ENCODE measurements around the gene PELI1.
"Not testable (repeated sequence)": the region's sequence is repeated elsewhere in the genome, so short reads cannot be mapped to it uniquely, and the experiment has no call there.

PELI1 gene

GRCh38 chr2:64090264-64090663, 54.0 kb downstream of the PELI1 start:
- no peak for TF ChIP-seq CTCF (IDR thresholded peaks at IDR 0.05; ENCODE audit: low read depth, low read length, missing control alignments)
- in situ Hi-C loops (cut with HindIII; ENCODE audit: low pct_ligation_motif_present, low sequenced_read_pairs), result no loop called here
- Histone ChIP-seq H3K27ac (no peak overlapping the region), H3K4me3 (ENCODE audit: low read depth, low read length) (no peak overlapping the region), H3K27me3 (replicated peaks) (no peaks in the 10 kb centered on the region), H3K36me3 (replicated peaks) (no peaks in the 10 kb centered on the region)
- no peak for DNase-seq

DNA sequence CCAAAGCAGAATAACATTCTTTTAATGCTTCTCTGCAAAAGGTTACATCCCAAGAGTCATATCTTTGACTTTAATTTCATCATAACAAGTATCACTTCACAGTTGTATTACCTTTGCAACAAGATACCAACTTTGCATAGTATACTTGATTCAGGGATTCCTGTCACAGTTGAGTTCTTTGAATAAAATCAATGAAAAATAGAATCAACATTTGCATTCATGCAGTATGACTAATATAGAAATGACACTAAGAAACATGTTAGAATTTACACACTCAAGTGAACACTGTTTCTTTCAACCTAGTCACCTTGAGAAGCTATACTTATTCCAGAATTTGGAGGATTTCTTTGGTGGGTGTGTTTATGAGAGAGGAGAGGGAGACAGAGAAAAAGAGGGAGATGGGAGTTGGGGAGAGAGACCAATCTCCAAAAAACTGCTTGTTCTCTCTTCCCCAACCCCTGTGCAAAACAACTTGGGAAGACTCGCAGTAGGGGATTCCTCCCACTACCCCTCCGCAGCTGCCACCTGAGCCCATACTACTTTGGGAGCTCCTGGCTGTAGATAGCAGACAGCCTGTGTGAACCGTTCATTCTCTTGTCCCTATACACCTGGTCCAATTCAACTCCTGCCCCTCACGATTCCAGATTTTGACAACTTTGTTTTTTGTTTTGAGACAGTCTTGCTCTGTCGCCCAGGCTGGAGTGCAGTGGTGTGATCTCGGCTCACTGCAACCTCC, 57.7 kb downstream of the PELI1 start:
- no peak overlapping the region for H3K27ac ChIP-seq
- H3K27me3 ChIP-seq (replicated peaks), result no peaks in the 10 kb centered on the region
- no peaks in the 10 kb centered on the region for H3K36me3 ChIP-seq (replicated peaks)
- in situ Hi-C loops (cut with HindIII; ENCODE audit: low pct_ligation_motif_present, low sequenced_read_pairs), result no loop called here
- no peak for TF ChIP-seq CTCF (IDR thresholded peaks at IDR 0.05; ENCODE audit: low read depth, low read length, missing control alignments)
- H3K4me3 ChIP-seq (ENCODE audit: low read depth, low read length), result no peak overlapping the region
- no peak for DNase-seq

- in situ Hi-C loops (cut with HindIII; ENCODE audit: low pct_ligation_motif_present, low sequenced_read_pairs), result no loop called here
- Histone ChIP-seq H3K36me3 (replicated peaks) (no peaks in the 10 kb centered on the region), H3K27me3 (replicated peaks) (no peaks in the 10 kb centered on the region), H3K27ac (no peak overlapping the region), H3K4me3 (ENCODE audit: low read depth, low read length) (no peak overlapping the region)
- DNase-seq, result no peak
- no peak for TF ChIP-seq CTCF (IDR thresholded peaks at IDR 0.05; ENCODE audit: low read depth, low read length, missing control alignments)
Measured at GRCh38 chr2:64085936-64086335, 58.3 kb downstream of the PELI1 start.

GRCh38 chr2:64081046-64081445, 63.2 kb downstream of the PELI1 start:
- Histone ChIP-seq H3K4me3 (ENCODE audit: low read depth, low read length) (no peak overlapping the region), H3K36me3 (replicated peaks) (no peaks in the 10 kb centered on the region), H3K27me3 (replicated peaks) (no peaks in the 10 kb centered on the region), H3K27ac (no peak overlapping the region)
- TF ChIP-seq CTCF (IDR thresholded peaks at IDR 0.05; ENCODE audit: low read depth, low read length, missing control alignments), result no peak
- no peak for DNase-seq
- in situ Hi-C loops (cut with HindIII; ENCODE audit: low pct_ligation_motif_present, low sequenced_read_pairs), result no loop called here

DNA sequence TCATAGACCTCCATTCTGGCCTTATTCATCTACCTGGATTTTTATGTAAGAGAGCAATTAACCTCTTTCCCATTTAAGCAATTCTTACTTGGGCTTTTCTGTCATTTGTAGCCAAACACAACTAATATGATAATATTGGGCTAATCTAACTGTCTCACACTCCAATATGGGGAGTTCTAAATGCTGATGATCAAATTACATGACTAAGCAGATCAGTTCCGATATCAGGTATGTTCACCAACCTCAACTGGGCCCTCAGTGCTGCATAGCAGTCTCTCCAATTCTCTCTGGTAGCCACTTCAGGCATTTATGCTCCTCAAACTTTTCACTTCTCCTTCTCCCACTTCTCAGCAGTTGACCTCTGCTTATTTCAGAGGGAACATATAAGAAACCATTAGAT, 64.0 kb downstream of the PELI1 start:
- in situ Hi-C loops (cut with HindIII; ENCODE audit: low pct_ligation_motif_present, low sequenced_read_pairs), result no loop called here
- no peak for DNase-seq
- H3K36me3 ChIP-seq (replicated peaks), result no peaks in the 10 kb centered on the region
- no peak for TF ChIP-seq CTCF (IDR thresholded peaks at IDR 0.05; ENCODE audit: low read depth, low read length, missing control alignments)
- no peak overlapping the region for H3K27ac ChIP-seq
- no peak overlapping the region for H3K4me3 ChIP-seq (ENCODE audit: low read depth, low read length)
- no peaks in the 10 kb centered on the region for H3K27me3 ChIP-seq (replicated peaks)

- H3K27me3 ChIP-seq (replicated peaks); in situ Hi-C loops (cut with HindIII; ENCODE audit: low pct_ligation_motif_present, low sequenced_read_pairs): not testable (repeated sequence)
Measured at GRCh38 chr2:64079688-64080087, 64.5 kb downstream of the PELI1 start.

GRCh38 chr2:64076828-64077227, 67.4 kb downstream of the PELI1 start:
- in situ Hi-C loops (cut with HindIII; ENCODE audit: low pct_ligation_motif_present, low sequenced_read_pairs); H3K27ac ChIP-seq; DNase-seq; H3K27me3 ChIP-seq (replicated peaks); H3K4me3 ChIP-seq (ENCODE audit: low read depth, low read length); H3K36me3 ChIP-seq (replicated peaks): not testable (repeated sequence)

More at GRCh38 chr2:64079688-64080087, 64.5 kb downstream of the PELI1 start:
- not testable (repeated sequence) for DNase-seq; H3K4me3 ChIP-seq (ENCODE audit: low read depth, low read length); H3K27ac ChIP-seq; H3K36me3 ChIP-seq (replicated peaks)

- not testable (repeated sequence) for H3K36me3 ChIP-seq (replicated peaks); H3K4me3 ChIP-seq (ENCODE audit: low read depth, low read length); H3K27me3 ChIP-seq (replicated peaks); DNase-seq; H3K27ac ChIP-seq
- in situ Hi-C loops (cut with HindIII; ENCODE audit: low pct_ligation_motif_present, low sequenced_read_pairs), result loop anchor here (25.0 kb wide), 2 partner anchors 138 to 413 kb away; no protein-coding TSS in a partner anchor
Measured at GRCh38 chr2:64074616-64075015, 69.6 kb downstream of the PELI1 start.

All from brain microvascular endothelial cell (primary cell).